Stimulated activated CD8-positive, alpha-beta memory T cell treated with anti-CD3 and anti-CD28 coated beads, Interleukin-4, amount 100 ng/mL, for 48 hours (primary cell): ENCODE measurements around the gene KHDC1L.
"Not testable (repeated sequence)": the region's sequence is repeated elsewhere in the genome, so short reads cannot be mapped to it uniquely, and the experiment has no call there.

Experiments used
- DNase-seq: peaks from one replicate; pipeline ENCODE4 v3.0.0-alpha.2; 2020

Gene KHDC1L

GRCh38 chr6:73203098-73203497 is 22.2 kb downstream of the KHDC1L start:
- no peak for DNase-seq

GRCh38 chr6:73200735-73201134 is 24.6 kb downstream of the KHDC1L start:
- no peak for DNase-seq

GRCh38 chr6:73200247-73200646 is 25.0 kb downstream of the KHDC1L start:
- DNase-seq, result no peak

- no peak for DNase-seq
These were observed 30.6 kb downstream of the KHDC1L start for GRCh38 chr6:73194744-73195143.

GRCh38 chr6:73193302-73193701 is 32.0 kb downstream of the KHDC1L start:
- DNase-seq, result not testable (repeated sequence)

- DNase-seq, result no peak
These were observed 43.2 kb downstream of the KHDC1L start for GRCh38 chr6:73182021-73182607.

GRCh38 chr6:73180763-73181619 is 44.3 kb downstream of the KHDC1L start:
- no peak for DNase-seq

GRCh38 chr6:73180076-73180738 is 45.1 kb downstream of the KHDC1L start:
- DNase-seq, result no peak

GRCh38 chr6:73177221-73177944 is 47.9 kb downstream of the KHDC1L start:
- no peak for DNase-seq

- DNase-seq, result no peak
These were observed 49.2 kb downstream of the KHDC1L start for GRCh38 chr6:73176057-73176456.

GRCh38 chr6:73174646-73175045 is 50.6 kb downstream of the KHDC1L start:
- DNase-seq, result no peak
